Bronchial epithelial cell (primary cell): ENCODE data around the gene NAP1L4. TPM values are rescaled to one million over a fixed set of nuclear protein-coding genes. Genes with fewer than 3 reads are reported as not detected.

ENCODE experiments used
- DNase-seq: peaks from one replicate; pipeline ENCODE4 v3.0.0-alpha.2; 2010; ENCODE audit warnings: low read depth
- FAIRE-seq: peaks from 2 replicates; lab custom pipeline; 2011; peaks lifted over from hg19 to GRCh38; lab: Jason Lieb, UNC
- H3K27me3 ChIP-seq: 2 replicates; pipeline ENCODE4 v1.5.1; 2011; ENCODE audit warnings: low read length; ENCODE audit not compliant: control insufficient read depth, insufficient read depth
- H3K36me3 ChIP-seq: 2 replicates; pipeline ENCODE4 v1.5.1; 2011; ENCODE audit warnings: low read length; ENCODE audit not compliant: control insufficient read depth, insufficient read depth
- H3K4me3 ChIP-seq: 2 replicates; pipeline ENCODE4 v1.5.1; 2011; ENCODE audit warnings: mild to moderate bottlenecking, low read depth, low read length, control low read depth
- total RNA-seq: library from RNA; depleted of rRNA; stranded (reverse); fragments of >200 nt; gene quantifications from 2 replicates; pipeline ENCODE4 v1.2.1, GENCODE V29; 2014
- TF ChIP-seq, protein P1 (sequence below): IDR thresholded peaks from 2 replicates; pipeline ENCODE4 v1.5.1; 2011; ENCODE audit warnings: mild to moderate bottlenecking, moderate library complexity, low read length, control low read depth, inconsistent platforms; ENCODE audit not compliant: insufficient read depth, severe bottlenecking

NAP1L4 gene, protein sequence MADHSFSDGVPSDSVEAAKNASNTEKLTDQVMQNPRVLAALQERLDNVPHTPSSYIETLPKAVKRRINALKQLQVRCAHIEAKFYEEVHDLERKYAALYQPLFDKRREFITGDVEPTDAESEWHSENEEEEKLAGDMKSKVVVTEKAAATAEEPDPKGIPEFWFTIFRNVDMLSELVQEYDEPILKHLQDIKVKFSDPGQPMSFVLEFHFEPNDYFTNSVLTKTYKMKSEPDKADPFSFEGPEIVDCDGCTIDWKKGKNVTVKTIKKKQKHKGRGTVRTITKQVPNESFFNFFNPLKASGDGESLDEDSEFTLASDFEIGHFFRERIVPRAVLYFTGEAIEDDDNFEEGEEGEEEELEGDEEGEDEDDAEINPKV
- total RNA-seq = 101 and 179 TPM in 2 replicates

DNA sequence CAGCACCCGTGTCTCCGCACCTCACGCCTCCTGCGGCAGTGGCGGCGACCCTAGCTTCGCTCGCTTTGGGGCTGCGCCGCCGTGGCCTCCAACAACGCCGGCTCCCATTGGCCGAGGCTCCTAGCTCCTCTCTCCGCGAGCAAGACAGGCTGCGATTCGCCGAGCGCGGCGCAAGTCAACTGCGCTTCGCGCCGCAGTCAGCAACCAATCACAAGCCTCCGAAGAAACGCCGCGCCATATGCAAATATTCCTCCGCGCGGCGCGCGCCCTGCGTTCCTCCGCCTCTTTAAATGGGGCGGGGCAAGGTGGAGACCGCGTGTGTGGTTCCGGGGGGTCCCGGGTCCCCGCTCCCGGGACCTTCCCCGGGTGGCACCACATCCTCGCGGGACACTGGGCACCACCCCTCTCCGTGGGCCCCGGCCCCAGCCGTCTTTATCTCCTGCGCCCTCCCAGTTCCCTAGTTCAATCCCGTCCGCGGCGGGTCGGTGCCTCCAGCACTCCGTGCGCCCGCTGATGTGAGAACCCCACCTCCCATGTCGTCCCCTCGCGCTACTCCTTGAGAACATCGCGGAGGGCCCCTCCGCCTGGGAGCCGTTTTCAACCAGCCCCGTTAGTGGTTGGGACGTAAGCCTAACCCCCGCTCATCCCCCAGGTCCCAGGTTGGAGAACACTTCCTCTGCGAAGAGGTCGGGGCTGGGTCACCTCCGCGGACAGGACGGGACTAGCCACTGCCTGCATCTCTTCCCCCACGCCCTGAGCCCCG lies at the start of gene NAP1L4:
TSS of gene NAP1L4 (minus strand) at position 96 of the 763 bp plus-strand sequence. CDS start 13,109 bp downstream, outside the sequence.
- Histone ChIP-seq H3K4me3 (peak within 1 kb of the TSS; percentile 63), H3K36me3 (no peaks in the 10 kb centered on the region), H3K27me3 (no peaks in the 10 kb centered on the region)
- FAIRE-seq (no peak), DNase-seq (peak; percentile 93)
- TF ChIP-seq, protein P1, sequence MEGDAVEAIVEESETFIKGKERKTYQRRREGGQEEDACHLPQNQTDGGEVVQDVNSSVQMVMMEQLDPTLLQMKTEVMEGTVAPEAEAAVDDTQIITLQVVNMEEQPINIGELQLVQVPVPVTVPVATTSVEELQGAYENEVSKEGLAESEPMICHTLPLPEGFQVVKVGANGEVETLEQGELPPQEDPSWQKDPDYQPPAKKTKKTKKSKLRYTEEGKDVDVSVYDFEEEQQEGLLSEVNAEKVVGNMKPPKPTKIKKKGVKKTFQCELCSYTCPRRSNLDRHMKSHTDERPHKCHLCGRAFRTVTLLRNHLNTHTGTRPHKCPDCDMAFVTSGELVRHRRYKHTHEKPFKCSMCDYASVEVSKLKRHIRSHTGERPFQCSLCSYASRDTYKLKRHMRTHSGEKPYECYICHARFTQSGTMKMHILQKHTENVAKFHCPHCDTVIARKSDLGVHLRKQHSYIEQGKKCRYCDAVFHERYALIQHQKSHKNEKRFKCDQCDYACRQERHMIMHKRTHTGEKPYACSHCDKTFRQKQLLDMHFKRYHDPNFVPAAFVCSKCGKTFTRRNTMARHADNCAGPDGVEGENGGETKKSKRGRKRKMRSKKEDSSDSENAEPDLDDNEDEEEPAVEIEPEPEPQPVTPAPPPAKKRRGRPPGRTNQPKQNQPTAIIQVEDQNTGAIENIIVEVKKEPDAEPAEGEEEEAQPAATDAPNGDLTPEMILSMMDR = no peak

DNA sequence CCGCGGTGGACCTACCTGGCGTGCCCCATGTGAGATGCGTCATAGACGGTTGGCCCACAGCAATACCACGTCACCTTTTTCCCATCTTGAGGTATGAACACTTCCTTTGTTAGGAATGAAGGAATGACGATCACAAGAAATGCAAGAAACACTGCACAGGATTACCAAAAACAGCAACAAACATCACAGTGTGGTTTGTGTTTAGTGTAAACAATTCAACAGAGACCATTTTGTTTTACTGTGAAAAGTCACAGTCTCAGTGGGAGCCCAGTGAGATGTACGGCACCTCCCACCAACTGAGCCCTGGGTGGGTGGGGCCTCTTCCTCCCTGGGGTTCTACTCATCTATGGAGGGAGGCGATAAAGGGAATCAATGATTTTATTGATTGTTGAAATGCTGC lies 48.8 kb upstream of the NAP1L4 start:
- Histone ChIP-seq H3K27me3 (no peaks in the 10 kb centered on the region), H3K36me3 (peaks cover 65% of the 10 kb centered on the region), H3K4me3 (no peak overlapping the region)
- no peak for DNase-seq
- TF ChIP-seq, protein P1 = no peak
- no peak for FAIRE-seq

DNA sequence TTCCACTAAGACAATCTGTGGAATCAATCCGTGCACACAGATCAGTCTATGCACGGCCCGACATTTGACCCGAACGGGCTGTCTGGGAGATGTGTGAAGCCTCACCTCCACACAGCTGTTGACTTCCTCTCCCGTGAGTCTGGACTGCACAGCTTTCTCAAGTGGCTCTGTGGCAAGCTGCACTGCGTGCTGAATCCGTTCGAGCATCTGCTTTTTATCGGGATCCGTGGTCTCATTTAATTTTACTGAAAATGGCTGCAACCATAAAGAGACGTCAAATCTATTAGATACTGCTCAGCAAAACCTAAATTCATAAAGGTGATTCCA lies 45.8 kb upstream of the NAP1L4 start:
- DNase-seq (no peak), FAIRE-seq (no peak)
- H3K4me3 ChIP-seq = no peak overlapping the region
- peaks cover 63% of the 10 kb centered on the region for H3K36me3 ChIP-seq
- TF ChIP-seq, protein P1 = no peak
- H3K27me3 ChIP-seq = no peaks in the 10 kb centered on the region

GRCh38 chr11:3037040-3037944 lies 45.2 kb upstream of the NAP1L4 start:
- peak; percentile 69 for DNase-seq
- Histone ChIP-seq H3K36me3 (peaks cover 57% of the 10 kb centered on the region), H3K27me3 (no peaks in the 10 kb centered on the region), H3K4me3 (no peak overlapping the region)
- TF ChIP-seq, protein P1 = peak; percentile 87
- FAIRE-seq = no peak

GRCh38 chr11:3036419-3036818 lies 44.3 kb upstream of the NAP1L4 start:
- H3K4me3 ChIP-seq = no peak overlapping the region
- DNase-seq (no peak), FAIRE-seq (no peak)
- TF ChIP-seq, protein P1 = no peak
- H3K36me3 ChIP-seq = peaks cover 52% of the 10 kb centered on the region
- no peaks in the 10 kb centered on the region for H3K27me3 ChIP-seq
